DOHH2 (cell line): ENCODE data around the gene OR2A12.

Experiments
- H3F3A ChIP-seq: fragments of 200-600 bp; sonication (generic), shearing (Covaris generic); 2 replicates; pipeline ENCODE4 v1.6.0; 2016; ENCODE audit warnings: antibody characterized with exemption, mild to moderate bottlenecking; ENCODE audit not compliant: control insufficient read depth, insufficient read depth
- H3K27ac ChIP-seq: fragments of 200-600 bp; sonication (generic); 2 replicates; pipeline ENCODE4 v1.5.1; 2014; ENCODE audit warnings: low read depth, mild to moderate bottlenecking, low read length, moderate library complexity
- H3K27me3 ChIP-seq: fragments of 200-600 bp; sonication (generic); 2 replicates; pipeline ENCODE4 v1.6.1; 2014; ENCODE audit warnings: mild to moderate bottlenecking, low read length, mixed read lengths; ENCODE audit not compliant: control insufficient read depth
- H3K36me3 ChIP-seq: fragments of 200-600 bp; sonication (generic); 2 replicates; pipeline ENCODE4 v1.6.1; 2014; ENCODE audit warnings: mild to moderate bottlenecking, low read length, moderate library complexity, mixed read lengths; ENCODE audit not compliant: control insufficient read depth
- H3K4me1 ChIP-seq: fragments of 200-600 bp; sonication (generic); 2 replicates; pipeline ENCODE4 v1.6.1; 2014; ENCODE audit warnings: mild to moderate bottlenecking, low read length, mixed read lengths; ENCODE audit not compliant: control insufficient read depth
- H3K4me2 ChIP-seq: fragments of 200-600 bp; sonication (generic); 2 replicates; pipeline ENCODE4 v1.6.0; 2014; ENCODE audit warnings: mild to moderate bottlenecking, low read length, moderate library complexity
- H3K4me3 ChIP-seq: fragments of 200-600 bp; sonication (generic); 2 replicates; pipeline ENCODE4 v1.5.1; 2014; ENCODE audit warnings: mild to moderate bottlenecking, low read length, mixed read lengths
- H3K79me2 ChIP-seq: fragments of 200-600 bp; sonication (generic); 2 replicates; pipeline ENCODE4 v1.6.1; 2014; ENCODE audit warnings: mild to moderate bottlenecking, low read length, mixed read lengths; ENCODE audit not compliant: control insufficient read depth
- H3K9me2 ChIP-seq: fragments of 200-600 bp; sonication (generic); replicated peaks from 2 replicates; pipeline ENCODE4 v1.6.1; 2014; ENCODE audit warnings: mild to moderate bottlenecking, low read length, mixed read lengths; ENCODE audit not compliant: control insufficient read depth
- H3K9me3 ChIP-seq: fragments of 200-600 bp; sonication (generic); 2 replicates; pipeline ENCODE4 v1.6.1; 2014; ENCODE audit warnings: antibody characterized with exemption, low read length, mixed read lengths; ENCODE audit not compliant: control insufficient read depth, insufficient read depth
- H4K20me1 ChIP-seq: fragments of 200-600 bp; sonication (generic); 2 replicates; pipeline ENCODE4 v1.6.0; 2014; ENCODE audit warnings: low read depth, mild to moderate bottlenecking, antibody characterized with exemption, low read length, moderate library complexity; ENCODE audit not compliant: control insufficient read depth, insufficient read depth
- EZH2phosphoT487 ChIP-seq: fragments of 200-600 bp; sonication (generic); IDR thresholded peaks from 2 replicates; pipeline ENCODE4 v1.6.1; 2017; ENCODE audit warnings: borderline replicate concordance, mild to moderate bottlenecking, antibody characterized with exemption, low read length, moderate library complexity, mixed read lengths
- TF ChIP-seq, protein P1 (sequence below): fragments of 200-600 bp; sonication (generic); IDR thresholded peaks from one replicate; pipeline ENCODE4 v1.5.1; 2014; ENCODE audit warnings: antibody characterized with exemption, mild to moderate bottlenecking, low read depth, low read length; ENCODE audit not compliant: poor library complexity, severe bottlenecking

OR2A12 gene

DNA sequence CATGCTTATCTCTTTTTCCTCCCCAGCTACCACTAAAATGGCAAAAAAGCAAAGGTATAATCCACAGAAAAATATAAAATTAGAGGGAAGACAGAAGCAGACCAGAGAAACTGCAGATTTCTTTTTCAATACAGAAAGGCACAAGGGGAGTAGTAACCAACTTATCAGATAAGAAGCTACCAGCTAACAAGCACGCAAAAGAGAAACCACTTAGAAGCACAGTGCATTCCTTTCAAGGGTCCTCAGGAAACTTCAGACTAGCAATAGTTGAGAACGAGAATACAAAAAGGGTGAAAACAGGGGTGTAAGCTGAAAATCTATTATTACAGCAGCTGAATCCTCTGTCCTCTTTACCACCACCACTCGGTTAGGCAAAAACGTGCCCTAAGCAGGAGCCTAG is 47.2 kb upstream of the OR2A12 start:
- Histone ChIP-seq H3K79me2 (no peaks in the 10 kb centered on the region), H3K36me3 (no peaks in the 10 kb centered on the region), H3K9me2 (no peaks in the 10 kb centered on the region), H3K9me3 (no peaks in the 10 kb centered on the region), H3K27me3 (no peaks in the 10 kb centered on the region), H4K20me1 (no peaks in the 10 kb centered on the region), H3K4me2 (no peak overlapping the region), H3K4me3 (no peak overlapping the region), H3K4me1 (no peaks in the 10 kb centered on the region), H3K27ac (no peak overlapping the region), H3F3A (no peaks in the 10 kb centered on the region)
- no peak for TF ChIP-seq EZH2phosphoT487
- TF ChIP-seq, protein P1, sequence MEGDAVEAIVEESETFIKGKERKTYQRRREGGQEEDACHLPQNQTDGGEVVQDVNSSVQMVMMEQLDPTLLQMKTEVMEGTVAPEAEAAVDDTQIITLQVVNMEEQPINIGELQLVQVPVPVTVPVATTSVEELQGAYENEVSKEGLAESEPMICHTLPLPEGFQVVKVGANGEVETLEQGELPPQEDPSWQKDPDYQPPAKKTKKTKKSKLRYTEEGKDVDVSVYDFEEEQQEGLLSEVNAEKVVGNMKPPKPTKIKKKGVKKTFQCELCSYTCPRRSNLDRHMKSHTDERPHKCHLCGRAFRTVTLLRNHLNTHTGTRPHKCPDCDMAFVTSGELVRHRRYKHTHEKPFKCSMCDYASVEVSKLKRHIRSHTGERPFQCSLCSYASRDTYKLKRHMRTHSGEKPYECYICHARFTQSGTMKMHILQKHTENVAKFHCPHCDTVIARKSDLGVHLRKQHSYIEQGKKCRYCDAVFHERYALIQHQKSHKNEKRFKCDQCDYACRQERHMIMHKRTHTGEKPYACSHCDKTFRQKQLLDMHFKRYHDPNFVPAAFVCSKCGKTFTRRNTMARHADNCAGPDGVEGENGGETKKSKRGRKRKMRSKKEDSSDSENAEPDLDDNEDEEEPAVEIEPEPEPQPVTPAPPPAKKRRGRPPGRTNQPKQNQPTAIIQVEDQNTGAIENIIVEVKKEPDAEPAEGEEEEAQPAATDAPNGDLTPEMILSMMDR = no peak

DNA sequence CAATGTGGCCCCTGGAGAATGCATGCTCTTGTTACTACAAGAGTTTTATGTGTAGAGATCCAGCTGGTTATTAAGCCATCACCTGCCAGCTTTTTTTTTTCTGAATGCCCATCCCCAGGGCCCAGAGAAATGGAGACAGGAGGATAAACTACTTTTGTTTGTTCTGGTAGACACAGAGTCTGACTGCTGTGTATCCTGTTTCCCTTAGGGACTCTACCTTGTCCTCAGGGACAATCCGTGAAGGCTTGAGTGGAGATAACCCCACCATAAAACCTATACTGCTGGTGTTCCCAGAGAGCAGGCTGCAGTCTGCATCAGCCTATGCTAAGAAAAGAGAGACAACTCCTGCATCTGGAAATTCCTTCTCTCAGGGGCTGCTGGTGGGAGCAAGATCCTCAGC is 37.4 kb upstream of the OR2A12 start, which contains the start of gene OR2A5:
Gene OR2A5 (plus strand): TSS at position 301 of the 400 bp plus-strand sequence. CDS start 1,454 bp downstream, outside the sequence.
- no peaks in the 10 kb centered on the region for H3F3A ChIP-seq
- H3K27me3 ChIP-seq = no peaks in the 10 kb centered on the region
- TF ChIP-seq EZH2phosphoT487 = no peak
- TF ChIP-seq, protein P1 = no peak
- H3K79me2 ChIP-seq = no peaks in the 10 kb centered on the region
- no peaks in the 10 kb centered on the region for H3K9me3 ChIP-seq
- no peaks in the 10 kb centered on the region for H4K20me1 ChIP-seq
- no peaks in the 10 kb centered on the region for H3K36me3 ChIP-seq
- no peaks in the 10 kb centered on the region for H3K4me1 ChIP-seq
- H3K9me2 ChIP-seq = no peaks in the 10 kb centered on the region
- no peak within 1 kb of the TSS for H3K27ac ChIP-seq
- H3K4me3 ChIP-seq = no peak within 1 kb of the TSS
- H3K4me2 ChIP-seq = no peak within 1 kb of the TSS

DNA sequence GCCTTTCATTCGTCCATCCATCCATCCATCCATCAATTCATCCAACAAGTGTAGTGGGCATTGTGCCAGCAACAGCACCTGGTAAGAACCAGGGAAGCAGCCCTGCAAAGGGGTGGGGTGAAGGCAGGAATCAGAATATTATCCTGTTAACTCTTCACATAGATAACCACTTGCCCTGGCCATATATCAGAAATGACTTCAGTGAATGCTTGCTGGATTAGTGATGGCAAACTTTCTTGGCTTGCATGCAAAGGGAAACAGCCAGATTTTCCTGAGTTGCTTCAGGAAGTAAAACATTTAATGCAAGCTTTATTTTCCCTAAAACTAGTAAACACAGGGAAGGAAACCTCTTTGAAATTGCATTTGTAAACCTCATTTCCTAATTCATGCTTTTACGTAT is 36.6 kb upstream of the OR2A12 start:
- Histone ChIP-seq H3K27me3 (no peaks in the 10 kb centered on the region), H3K4me3 (no peak overlapping the region), H3F3A (no peaks in the 10 kb centered on the region), H3K9me3 (no peaks in the 10 kb centered on the region), H3K27ac (no peak overlapping the region), H3K79me2 (no peaks in the 10 kb centered on the region), H3K4me1 (no peaks in the 10 kb centered on the region), H3K4me2 (no peak overlapping the region), H3K36me3 (no peaks in the 10 kb centered on the region), H4K20me1 (no peaks in the 10 kb centered on the region), H3K9me2 (no peaks in the 10 kb centered on the region)
- TF ChIP-seq, protein P1 = no peak
- TF ChIP-seq EZH2phosphoT487 = no peak
